GM10847 (cell line): ENCODE results near the gene OXSR1.

Experiments used
- POLR2A ChIP-seq: IDR thresholded peaks from 2 replicates; pipeline ENCODE4 v1.6.1; 2011; ENCODE audit not compliant: insufficient read length; ENCODE audit errors: extremely low read depth

Gene OXSR1

GRCh38 chr3:38283810-38284755 lies 118.7 kb downstream of the OXSR1 start:
- TF ChIP-seq POLR2A = no peak

- no peak for TF ChIP-seq POLR2A
These were observed 119.4 kb downstream of the OXSR1 start for GRCh38 chr3:38284756-38285150.

GRCh38 chr3:38297537-38297936 lies 132.2 kb downstream of the OXSR1 start:
- TF ChIP-seq POLR2A = no peak

GRCh38 chr3:38297947-38298711 lies 132.8 kb downstream of the OXSR1 start:
- TF ChIP-seq POLR2A = no peak
